ENCODE results near the gene KISS1R. TPM values are rescaled to one million over a fixed set of nuclear protein-coding genes. Genes with fewer than 3 reads are reported as not detected.
A peak's percentile ranks its signal among the peaks of the same experiment; 100 is the strongest.
"Not testable (repeated sequence)": the region's sequence is repeated elsewhere in the genome, so short reads cannot be mapped to it uniquely, and the experiment has no call there.

The KISS1R gene
- total RNA-seq, 1 experiment from 2014 or later, result not detected

GRCh38 chr19:956766-957440, 39.8 kb downstream of the KISS1R start:
- DNase-seq, result no peak
- no TSS peak for BruUV-seq (replicated peaks)
- Mint-ChIP-seq H3K9me3 (ENCODE audit: low read depth, unreplicated experiment) (no peaks in the 10 kb centered on the region), H3K4me1 (ENCODE audit: low read depth, unreplicated experiment) (peaks cover 1% of the 10 kb centered on the region), H3K27ac (ENCODE audit: unreplicated experiment) (no peak overlapping the region), H3K36me3 (ENCODE audit: insufficient read depth, unreplicated experiment) (peaks cover 5% of the 10 kb centered on the region), H3K4me3 (ENCODE audit: low read depth, unreplicated experiment) (peak overlapping the region; percentile 45), H3K27me3 (ENCODE audit: unreplicated experiment) (peaks cover 42% of the 10 kb centered on the region)
- intact Hi-C loops (cut with micrococcal nuclease; ENCODE audit: unreplicated experiment), result no loop called here
- CTCF ChIA-PET, result interaction anchor here (0.5 kb wide), 1 partner anchor 19 kb away, joined by 3 read pairs; no protein-coding TSS in a partner anchor
- TF ChIP-seq, protein P1, sequence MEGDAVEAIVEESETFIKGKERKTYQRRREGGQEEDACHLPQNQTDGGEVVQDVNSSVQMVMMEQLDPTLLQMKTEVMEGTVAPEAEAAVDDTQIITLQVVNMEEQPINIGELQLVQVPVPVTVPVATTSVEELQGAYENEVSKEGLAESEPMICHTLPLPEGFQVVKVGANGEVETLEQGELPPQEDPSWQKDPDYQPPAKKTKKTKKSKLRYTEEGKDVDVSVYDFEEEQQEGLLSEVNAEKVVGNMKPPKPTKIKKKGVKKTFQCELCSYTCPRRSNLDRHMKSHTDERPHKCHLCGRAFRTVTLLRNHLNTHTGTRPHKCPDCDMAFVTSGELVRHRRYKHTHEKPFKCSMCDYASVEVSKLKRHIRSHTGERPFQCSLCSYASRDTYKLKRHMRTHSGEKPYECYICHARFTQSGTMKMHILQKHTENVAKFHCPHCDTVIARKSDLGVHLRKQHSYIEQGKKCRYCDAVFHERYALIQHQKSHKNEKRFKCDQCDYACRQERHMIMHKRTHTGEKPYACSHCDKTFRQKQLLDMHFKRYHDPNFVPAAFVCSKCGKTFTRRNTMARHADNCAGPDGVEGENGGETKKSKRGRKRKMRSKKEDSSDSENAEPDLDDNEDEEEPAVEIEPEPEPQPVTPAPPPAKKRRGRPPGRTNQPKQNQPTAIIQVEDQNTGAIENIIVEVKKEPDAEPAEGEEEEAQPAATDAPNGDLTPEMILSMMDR (IDR thresholded peaks at IDR 0.05; ENCODE audit: unreplicated experiment), result no peak

DNA sequence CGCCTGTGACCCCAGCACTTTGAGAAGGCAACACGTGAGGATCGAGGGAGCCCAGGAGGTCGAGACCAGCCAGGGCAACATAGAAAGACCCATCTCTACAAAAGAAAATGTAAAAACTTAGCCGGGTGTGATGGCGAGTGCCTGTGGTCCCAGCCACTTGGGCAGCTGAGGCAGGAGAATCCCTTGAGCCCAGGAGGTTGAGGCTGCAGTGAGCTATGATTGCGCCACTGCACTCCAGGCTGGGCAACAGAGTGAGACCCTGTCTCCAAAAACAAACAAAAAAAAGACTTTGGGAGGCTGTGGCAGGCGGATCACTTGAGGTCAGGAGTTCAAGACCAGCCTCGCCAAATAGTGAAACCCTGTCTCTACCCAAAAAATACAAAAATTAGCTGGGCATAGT, 40.4 kb downstream of the KISS1R start:
- BruUV-seq (replicated peaks); H3K9me3 Mint-ChIP-seq (ENCODE audit: low read depth, unreplicated experiment); H3K4me1 Mint-ChIP-seq (ENCODE audit: low read depth, unreplicated experiment); CTCF ChIA-PET; H3K27ac Mint-ChIP-seq (ENCODE audit: unreplicated experiment); DNase-seq; intact Hi-C loops (cut with micrococcal nuclease; ENCODE audit: unreplicated experiment); H3K36me3 Mint-ChIP-seq (ENCODE audit: insufficient read depth, unreplicated experiment); H3K4me3 Mint-ChIP-seq (ENCODE audit: low read depth, unreplicated experiment): not testable (repeated sequence)
- H3K27me3 Mint-ChIP-seq (ENCODE audit: unreplicated experiment), result peaks cover 48% of the 10 kb centered on the region

- BruUV-seq (replicated peaks), result no TSS peak
- Mint-ChIP-seq H3K27ac (ENCODE audit: unreplicated experiment) (no peak overlapping the region), H3K9me3 (ENCODE audit: low read depth, unreplicated experiment) (no peaks in the 10 kb centered on the region), H3K4me3 (ENCODE audit: low read depth, unreplicated experiment) (no peak overlapping the region), H3K27me3 (ENCODE audit: unreplicated experiment) (peaks cover 54% of the 10 kb centered on the region), H3K36me3 (ENCODE audit: insufficient read depth, unreplicated experiment) (peaks cover 5% of the 10 kb centered on the region), H3K4me1 (ENCODE audit: low read depth, unreplicated experiment) (peaks cover 8% of the 10 kb centered on the region)
- TF ChIP-seq, protein P1 (IDR thresholded peaks at IDR 0.05; ENCODE audit: unreplicated experiment), result no peak
- intact Hi-C loops (cut with micrococcal nuclease; ENCODE audit: unreplicated experiment), result no loop called here
- CTCF ChIA-PET, result no interaction called here
- DNase-seq, result no peak
Observed at GRCh38 chr19:958967-959855, 42.1 kb downstream of the KISS1R start.

DNA sequence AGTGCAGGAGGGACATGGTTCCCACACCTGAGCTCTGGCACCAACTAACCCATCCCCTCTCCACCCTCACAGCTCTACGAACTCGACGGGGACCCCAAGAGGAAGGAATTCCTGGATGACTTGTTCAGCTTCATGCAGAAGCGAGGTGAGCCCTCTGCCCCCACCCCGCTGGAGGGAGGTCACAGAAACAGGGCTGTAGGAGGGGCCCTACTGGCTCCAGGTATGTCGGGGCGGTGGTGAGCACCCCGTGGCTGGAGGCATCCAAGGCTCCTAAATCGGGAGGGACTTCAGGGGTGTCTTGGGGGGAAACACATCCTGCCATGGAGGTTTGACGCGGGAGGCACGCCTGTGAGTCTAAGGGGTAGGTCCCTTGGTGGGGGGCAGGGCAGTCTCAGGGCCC, 42.9 kb downstream of the KISS1R start:
- DNase-seq, result no peak
- intact Hi-C loops (cut with micrococcal nuclease; ENCODE audit: unreplicated experiment), result no loop called here
- no TSS peak for BruUV-seq (replicated peaks)
- H3K27ac Mint-ChIP-seq (ENCODE audit: unreplicated experiment), result no peak overlapping the region
- H3K4me3 Mint-ChIP-seq (ENCODE audit: low read depth, unreplicated experiment), result no peak overlapping the region
- H3K4me1 Mint-ChIP-seq (ENCODE audit: low read depth, unreplicated experiment), result peaks cover 8% of the 10 kb centered on the region
- TF ChIP-seq, protein P1 (IDR thresholded peaks at IDR 0.05; ENCODE audit: unreplicated experiment), result no peak
- no peaks in the 10 kb centered on the region for H3K9me3 Mint-ChIP-seq (ENCODE audit: low read depth, unreplicated experiment)
- peaks cover 53% of the 10 kb centered on the region for H3K27me3 Mint-ChIP-seq (ENCODE audit: unreplicated experiment)
- no peaks in the 10 kb centered on the region for H3K36me3 Mint-ChIP-seq (ENCODE audit: insufficient read depth, unreplicated experiment)
- CTCF ChIA-PET, result no interaction called here

GRCh38 chr19:960601-960938, 43.4 kb downstream of the KISS1R start:
- Mint-ChIP-seq H3K36me3 (ENCODE audit: insufficient read depth, unreplicated experiment) (no peaks in the 10 kb centered on the region), H3K4me1 (ENCODE audit: low read depth, unreplicated experiment) (peaks cover 8% of the 10 kb centered on the region), H3K4me3 (ENCODE audit: low read depth, unreplicated experiment) (no peak overlapping the region), H3K9me3 (ENCODE audit: low read depth, unreplicated experiment) (no peaks in the 10 kb centered on the region), H3K27ac (ENCODE audit: unreplicated experiment) (no peak overlapping the region), H3K27me3 (ENCODE audit: unreplicated experiment) (peaks cover 53% of the 10 kb centered on the region)
- TF ChIP-seq, protein P1 (IDR thresholded peaks at IDR 0.05; ENCODE audit: unreplicated experiment), result no peak
- CTCF ChIA-PET, result no interaction called here
- intact Hi-C loops (cut with micrococcal nuclease; ENCODE audit: unreplicated experiment), result no loop called here
- no TSS peak for BruUV-seq (replicated peaks)
- no peak for DNase-seq

Measured in Calu3 (cell line).